HCT116 (cell line): ENCODE data around the gene ACVR1.

Source experiments
- CEBPB ChIP-seq: IDR thresholded peaks from 2 replicates; pipeline ENCODE4 v1.6.1; 2012; ENCODE audit warnings: low read depth
- CTCF ChIP-seq, 3 experiments: fragments of 200-600 bp in 1 of 3; sonication (generic) in 1 of 3; IDR thresholded peaks in 2 of 3; conservative IDR thresholded peaks in 1 of 3; 2 replicates each; pipeline ENCODE4 v1.5.1; 2012 to 2017; ENCODE audit warnings: low read depth in 2 of 3, low read length in 2 of 3, antibody characterized with exemption in 1 of 3, borderline replicate concordance in 1 of 3, control low read depth in 1 of 3, mild to moderate bottlenecking in 1 of 3, mixed read lengths in 1 of 3, mixed run types in 1 of 3, moderate library complexity in 1 of 3; ENCODE audit not compliant: insufficient read depth in 1 of 3
- EGR1 ChIP-seq: IDR thresholded peaks from 2 replicates; pipeline ENCODE4 v1.6.1; 2012; ENCODE audit warnings: low read depth
- EZH2 ChIP-seq: fragments of 200-600 bp; sonication (generic); IDR thresholded peaks from 2 replicates; pipeline ENCODE4 v1.6.1; 2017; ENCODE audit warnings: antibody characterized with exemption, mixed run types
- EZH2phosphoT487 ChIP-seq: fragments of 200-600 bp; IDR thresholded peaks from 2 replicates; pipeline ENCODE4 v1.6.1; 2018; ENCODE audit warnings: antibody characterized with exemption, borderline replicate concordance
- MAX ChIP-seq: IDR thresholded peaks from 2 replicates; pipeline ENCODE4 v1.6.1; 2012
- POLR2A ChIP-seq: IDR thresholded peaks from 2 replicates; pipeline ENCODE4 v1.7.0; 2011; ENCODE audit warnings: borderline replicate concordance; ENCODE audit not compliant: insufficient read depth, insufficient read length; ENCODE audit errors: extremely low read depth
- POLR2AphosphoS5 ChIP-seq: IDR thresholded peaks from 2 replicates; pipeline ENCODE4 v1.6.1; 2011; ENCODE audit warnings: mild to moderate bottlenecking, low read depth, low read length, moderate library complexity
- REST ChIP-seq: IDR thresholded peaks from 2 replicates; pipeline ENCODE4 v1.6.1; 2012; ENCODE audit warnings: low read depth
- SIN3A ChIP-seq: IDR thresholded peaks from 2 replicates; pipeline ENCODE4 v1.6.1; 2012; ENCODE audit warnings: low read depth

GRCh38 chr2:157887946-157888345 is 11.8 kb upstream of the ACVR1 start:
- TF ChIP-seq MAX (no peak), POLR2A (no peak), REST (no peak), CTCF (IDR thresholded peaks at IDR 0.05 in 2 of 3, conservative IDR thresholded peaks at IDR 0.05 in 1 of 3; ENCODE audit: borderline replicate concordance in 1 of 3, insufficient read depth in 1 of 3, low read depth in 2 of 3, low read length in 2 of 3) (no peak), EGR1 (no peak), EZH2 (no peak), CEBPB (no peak), POLR2AphosphoS5 (no peak), SIN3A (no peak), EZH2phosphoT487 (no peak)
